HG02885 (cell line): ENCODE data around the gene SERP1.
"Not testable (repeated sequence)": the region's sequence is repeated elsewhere in the genome, so short reads cannot be mapped to it uniquely, and the experiment has no call there.

ENCODE experiments used
- ATAC-seq: cut with Tn5 transposase; IDR thresholded peaks from one replicate; pipeline ENCODE4 v1.9.1; 2021; ENCODE audit warnings: mild to moderate bottlenecking; ENCODE audit not compliant: unreplicated experiment, poor library complexity

SERP1 gene

DNA sequence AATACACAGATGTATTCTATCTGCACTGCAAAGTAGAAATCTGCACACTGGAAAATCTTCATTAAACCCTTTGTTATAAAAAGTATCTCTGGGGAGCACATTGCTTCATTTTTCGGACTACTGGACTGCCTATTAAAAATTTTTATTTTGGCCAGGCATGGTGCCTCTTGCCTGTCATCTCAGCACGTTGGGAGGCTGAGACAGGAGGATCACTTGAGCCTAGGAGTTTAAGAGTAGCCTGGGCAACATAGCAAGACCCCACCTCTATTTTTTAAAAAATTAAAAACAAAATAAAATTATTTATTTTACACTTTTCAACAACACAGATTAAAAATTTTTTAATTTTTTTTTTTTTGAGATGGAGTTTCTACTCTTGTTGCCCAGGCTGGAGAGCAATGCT is 6.0 kb downstream of the SERP1 start:
- no peak for ATAC-seq

DNA sequence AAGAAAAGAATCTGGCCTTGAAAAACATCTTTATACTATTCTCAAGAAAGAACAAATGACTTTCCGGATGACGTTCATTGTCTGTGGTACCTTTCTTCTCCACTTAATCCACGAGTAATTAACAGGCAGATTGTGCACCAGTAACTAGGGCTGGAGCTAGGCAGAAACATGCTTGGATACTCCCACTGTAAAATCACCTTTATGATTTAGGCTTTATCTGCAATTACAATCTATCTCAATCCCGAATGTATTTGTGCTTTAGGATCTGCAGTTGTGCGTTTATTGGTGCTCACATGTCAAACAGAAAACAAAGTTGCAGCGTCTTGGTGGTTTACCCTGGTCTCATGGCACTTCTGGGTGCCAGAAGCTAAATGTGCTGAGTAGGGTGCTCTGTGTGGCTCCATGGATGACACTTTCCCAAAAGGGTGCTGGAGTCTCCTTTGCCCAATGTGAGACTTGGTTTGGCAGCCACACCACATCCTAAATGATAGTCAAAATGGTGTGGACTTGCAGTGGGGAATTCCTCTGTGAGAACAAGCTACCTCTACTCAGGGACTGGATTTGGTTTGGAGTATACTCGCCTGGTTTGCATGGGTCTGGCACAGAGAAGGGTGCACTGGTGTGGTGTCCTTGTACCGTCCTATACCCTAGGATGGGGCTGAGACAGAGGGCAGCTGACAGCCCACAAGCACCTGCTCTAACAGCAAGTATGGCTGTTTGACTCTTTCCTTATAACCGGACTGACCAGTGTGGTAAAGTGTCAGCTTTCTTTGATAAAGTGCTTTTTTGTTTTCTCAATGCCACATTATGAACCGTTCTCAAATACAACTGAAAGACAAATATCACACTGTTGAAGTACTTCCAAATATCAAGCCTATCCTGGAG is 7.7 kb downstream of the SERP1 start:
- ATAC-seq = no peak

DNA sequence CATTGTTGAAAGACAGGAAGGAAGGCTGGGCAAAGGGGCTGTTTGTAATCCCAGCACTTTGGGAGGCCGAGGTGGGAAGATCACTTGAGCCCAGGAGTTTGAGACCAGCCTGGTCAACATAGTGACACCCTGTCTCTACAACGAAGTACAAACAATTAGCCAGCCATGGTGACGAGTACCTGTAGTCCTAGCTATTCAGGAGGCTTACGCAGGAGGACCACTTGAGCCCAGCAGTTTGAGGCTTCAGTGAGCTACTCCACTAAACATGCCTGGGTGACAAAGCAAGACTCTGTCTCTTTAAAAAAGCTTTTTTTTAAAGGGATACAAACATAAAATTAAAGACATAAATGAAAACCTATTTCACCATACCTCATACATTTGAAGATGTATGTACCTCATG is 11.1 kb downstream of the SERP1 start:
- ATAC-seq = no peak

DNA sequence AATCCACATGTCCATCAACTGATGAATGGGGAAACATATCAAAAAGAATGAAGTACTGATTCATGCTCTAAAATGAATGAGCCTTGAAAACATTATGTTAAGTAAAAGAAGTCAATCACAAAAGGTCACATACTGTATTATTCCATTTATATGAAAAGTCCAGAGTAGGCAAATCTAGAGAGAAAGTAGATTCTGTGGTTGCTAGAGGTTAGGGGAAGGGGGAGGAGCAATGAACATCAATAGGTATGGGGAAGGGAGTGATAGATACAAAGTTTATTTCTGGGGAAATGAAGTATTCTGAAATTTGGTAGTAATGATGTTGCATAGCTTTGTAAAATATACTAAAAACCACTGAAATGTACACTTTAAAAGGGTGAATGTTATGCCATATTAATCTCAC is 14.5 kb downstream of the SERP1 start:
- no peak for ATAC-seq

DNA sequence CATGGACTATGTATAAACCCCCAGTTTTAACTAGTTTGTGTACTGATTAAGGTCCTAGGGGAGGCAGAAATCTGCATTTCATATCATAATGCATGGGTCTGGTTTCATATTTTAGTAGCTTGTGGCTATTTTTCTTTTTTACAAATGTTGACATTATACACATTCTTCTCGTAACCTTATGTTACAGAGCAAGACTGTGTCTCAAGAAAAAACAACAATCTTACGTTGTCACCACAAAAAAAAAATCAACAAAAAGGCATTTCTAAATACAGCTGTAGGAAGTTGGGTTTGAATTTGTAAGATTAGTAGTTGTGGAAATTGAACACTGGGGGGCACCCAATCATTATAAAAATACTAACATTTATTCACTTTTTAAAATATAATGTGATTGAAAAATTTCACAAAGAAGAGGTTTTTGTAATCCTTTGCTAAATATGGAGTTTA is 17.9 kb downstream of the SERP1 start:
- no peak for ATAC-seq

DNA sequence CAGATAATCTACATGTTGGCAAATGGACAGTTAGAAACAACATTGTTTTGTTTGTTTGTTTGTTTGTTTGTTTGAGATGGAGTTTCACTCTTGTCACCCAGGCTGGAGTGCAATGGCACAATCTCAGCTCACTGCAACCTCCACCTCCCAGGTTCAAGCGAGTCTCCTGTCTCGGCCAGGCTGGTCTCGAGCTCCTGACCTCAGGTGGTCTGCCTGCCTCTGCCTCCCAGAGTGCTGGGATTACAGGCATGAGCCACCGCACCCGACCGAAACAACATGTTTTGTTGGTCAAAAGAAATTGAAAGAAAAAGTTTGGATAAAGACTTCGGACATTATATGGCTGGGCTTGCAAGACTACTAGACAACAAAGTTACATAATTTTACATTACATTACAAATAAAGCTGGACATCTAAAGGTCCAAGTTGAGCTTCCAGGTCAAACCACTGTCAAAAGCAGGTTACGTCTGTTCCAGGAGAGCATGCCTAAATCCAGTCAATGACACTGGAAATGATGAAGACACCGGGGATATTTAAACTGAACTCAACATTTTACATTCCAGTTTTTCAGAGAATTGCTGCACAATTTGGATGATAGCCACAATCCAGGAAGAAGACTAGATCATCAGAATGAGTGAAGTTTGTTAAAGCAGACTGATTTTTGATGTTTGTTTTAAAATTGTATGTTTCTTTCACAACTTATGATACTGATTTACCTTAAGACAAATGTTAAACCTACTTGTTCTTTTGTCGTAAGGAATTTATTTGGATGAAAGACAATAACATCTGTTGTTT is 18.6 kb downstream of the SERP1 start:
- ATAC-seq = no peak

DNA sequence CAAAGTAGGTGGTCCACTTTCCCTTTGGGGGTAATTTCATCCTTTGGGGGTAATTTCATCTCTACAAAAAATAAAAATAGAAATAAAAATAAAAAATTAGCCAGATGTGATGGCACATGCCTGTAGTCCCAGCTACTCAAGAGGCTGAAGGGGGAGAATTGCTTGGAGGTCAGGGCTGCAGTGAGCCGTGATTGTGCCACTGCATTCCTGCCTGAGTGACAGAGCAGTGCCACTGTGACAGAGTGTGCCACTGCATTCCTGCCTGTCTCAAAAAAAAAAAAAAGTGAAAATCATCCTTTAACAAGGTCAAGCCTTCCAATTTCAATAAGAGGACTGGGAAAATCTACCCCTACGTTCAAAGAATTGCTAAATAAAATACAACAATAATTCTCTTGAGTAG is 22.8 kb downstream of the SERP1 start:
- ATAC-seq = no peak

DNA sequence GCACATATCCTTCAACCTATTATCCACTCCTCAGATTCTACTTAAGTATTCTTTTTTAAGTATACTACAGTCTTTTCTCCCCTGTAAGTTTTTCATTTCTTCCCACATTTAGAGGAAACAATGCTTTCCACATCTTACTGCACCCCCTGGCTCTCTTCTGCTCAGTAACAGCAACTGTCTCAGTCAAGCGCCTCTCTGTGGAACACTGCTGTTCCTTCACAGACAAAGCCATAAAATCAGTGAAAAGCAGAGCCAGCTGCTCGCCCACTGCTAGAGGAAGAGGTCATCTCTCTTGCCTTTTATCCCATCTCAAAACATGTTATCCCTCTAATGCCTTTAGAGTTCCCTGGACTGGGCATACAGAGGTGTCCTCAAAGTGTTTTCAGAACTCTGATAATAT is 24.8 kb downstream of the SERP1 start:
- no peak for ATAC-seq

DNA sequence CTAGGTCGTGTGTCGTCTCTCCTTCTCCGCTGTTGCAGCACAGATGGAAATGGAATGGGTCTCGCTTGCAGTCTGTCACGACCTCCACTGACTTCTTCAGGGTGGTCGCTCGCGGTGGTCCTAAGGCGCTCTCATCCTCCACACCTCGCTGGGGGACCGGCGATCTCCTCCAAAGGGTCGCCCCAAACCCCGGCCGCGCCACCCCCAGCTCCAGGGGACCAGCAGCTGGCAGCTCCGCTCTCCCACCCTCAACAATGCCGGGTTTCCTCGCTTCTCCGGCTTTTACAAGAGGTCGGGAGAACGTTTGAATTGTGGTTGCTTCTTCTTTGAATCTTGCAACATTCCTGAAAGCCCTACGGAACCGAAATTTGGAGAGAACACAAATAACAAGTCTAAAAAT is 25.9 kb downstream of the SERP1 start:
- ATAC-seq = no peak

DNA sequence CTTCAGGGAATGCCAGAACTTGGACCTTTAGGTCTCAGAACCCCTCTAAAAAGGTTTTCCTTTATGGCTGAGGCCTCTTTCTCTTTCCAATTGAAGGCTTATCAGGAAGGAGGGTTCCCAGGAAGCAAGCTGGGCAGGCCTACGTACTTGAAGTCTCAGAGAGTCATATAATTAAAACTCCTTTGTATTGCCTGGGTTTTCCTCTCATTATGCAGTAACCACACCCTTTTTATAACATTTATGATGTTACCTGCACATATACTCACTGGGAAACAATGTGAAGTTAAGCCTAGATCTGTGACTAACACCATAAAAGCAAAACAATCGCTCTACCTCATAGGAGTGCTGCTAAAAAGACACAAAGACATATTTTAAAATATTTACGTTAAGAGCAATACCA is 27.3 kb downstream of the SERP1 start:
- no peak for ATAC-seq

DNA sequence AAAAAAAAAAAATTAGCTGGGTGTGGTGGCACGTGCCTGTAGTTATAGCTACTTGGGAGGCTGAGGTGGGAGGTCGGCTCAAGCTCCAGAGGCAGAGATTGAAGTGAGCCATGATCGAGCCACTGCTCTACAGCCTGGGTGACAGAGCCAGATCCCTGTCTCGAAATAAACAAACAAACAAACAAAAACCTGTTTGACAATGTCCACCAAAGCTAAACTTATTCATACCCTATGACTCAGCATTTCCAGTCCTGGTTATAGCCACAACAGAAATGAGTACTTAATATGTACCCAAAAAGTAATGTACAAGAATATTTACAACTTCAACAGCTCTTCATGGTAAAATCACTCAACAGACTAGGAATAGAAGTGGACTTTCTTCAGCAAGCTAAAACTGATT is 31.1 kb downstream of the SERP1 start:
- no peak for ATAC-seq

DNA sequence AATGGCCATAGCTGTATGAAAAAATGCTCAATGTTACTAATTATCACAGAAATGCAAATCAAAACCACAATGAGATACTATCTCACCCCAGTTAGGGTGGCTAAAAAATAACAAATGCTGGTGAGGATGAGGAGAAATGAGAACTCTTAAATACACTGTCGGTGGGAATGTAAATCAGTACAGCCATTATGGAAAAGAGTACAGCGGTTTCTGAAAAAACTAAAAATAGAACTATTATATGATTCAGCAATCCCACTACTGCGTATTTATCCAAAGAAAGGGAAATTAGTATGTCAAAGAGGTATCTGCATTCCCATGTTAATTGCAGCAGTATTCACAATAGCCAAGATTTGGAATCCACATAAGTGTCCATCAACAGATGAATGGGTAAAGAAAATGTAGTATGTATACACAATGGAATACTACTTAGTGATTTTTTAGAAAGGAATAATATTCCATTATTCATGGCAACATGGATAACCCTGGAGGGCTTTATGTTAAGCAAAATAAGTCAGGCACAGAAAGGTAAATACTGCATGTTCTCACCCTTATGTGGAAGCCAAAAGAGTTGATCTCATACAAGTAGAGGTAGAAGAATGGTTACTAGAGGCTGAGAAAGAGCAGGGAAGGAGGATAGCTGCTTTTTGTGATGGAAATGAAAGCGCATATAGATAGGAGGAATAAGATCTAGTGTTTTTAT is 35.0 kb downstream of the SERP1 start:
- no peak for ATAC-seq

DNA sequence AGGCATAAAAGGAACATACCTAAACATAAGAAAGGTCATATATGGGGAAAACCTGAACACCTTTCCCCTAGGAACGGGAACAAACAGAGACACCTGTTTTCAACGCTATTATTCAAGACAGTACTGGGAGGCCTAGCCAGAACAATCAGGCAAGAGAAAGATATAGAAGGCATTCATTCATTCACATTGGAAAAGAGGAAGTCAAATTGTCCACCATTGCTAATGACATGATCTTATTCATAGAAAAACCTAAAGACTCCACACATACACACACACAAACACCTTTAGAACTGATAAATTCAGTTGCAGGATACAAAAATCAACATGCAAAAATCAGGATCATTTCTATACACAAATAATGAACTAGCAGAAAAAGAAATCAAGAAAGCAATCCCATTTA is 36.5 kb downstream of the SERP1 start:
- ATAC-seq = no peak

DNA sequence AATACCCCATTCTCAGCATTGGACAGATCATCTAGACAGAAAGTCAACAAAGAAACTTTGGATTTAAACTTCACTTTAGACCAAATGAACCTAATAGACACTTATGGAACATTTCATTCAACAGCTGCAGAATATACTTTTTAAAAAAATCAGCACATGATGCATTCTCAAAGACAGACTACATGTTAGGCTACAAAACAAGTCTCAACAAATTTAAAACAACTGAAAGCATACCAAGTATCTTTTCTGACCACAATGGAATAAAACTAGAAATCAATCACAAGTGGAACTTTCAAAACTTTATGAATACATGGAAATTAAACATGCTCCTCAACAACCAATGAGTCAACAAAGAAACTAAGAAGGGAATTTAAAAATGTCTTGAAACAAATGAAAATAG is 37.9 kb downstream of the SERP1 start:
- no peak for ATAC-seq

DNA sequence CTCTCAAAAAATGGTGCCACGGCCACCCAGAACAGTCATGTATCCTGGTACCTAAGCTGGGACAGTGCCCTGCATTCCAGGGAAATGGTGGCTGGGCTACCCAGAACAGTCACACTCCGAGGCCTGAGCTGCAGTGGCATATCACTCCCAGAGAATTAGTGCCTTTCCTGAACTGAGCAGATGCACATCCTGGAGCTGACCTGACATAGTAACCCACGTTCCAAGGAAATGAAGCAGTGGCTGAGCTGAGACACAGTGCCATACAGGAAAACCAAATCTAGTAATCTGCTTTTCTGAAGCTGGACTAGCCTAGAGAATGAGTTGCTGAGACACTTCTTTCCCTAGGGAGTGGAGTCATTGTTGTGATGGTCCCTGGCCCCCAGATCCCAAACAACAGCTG is 41.8 kb downstream of the SERP1 start:
- no peak for ATAC-seq

DNA sequence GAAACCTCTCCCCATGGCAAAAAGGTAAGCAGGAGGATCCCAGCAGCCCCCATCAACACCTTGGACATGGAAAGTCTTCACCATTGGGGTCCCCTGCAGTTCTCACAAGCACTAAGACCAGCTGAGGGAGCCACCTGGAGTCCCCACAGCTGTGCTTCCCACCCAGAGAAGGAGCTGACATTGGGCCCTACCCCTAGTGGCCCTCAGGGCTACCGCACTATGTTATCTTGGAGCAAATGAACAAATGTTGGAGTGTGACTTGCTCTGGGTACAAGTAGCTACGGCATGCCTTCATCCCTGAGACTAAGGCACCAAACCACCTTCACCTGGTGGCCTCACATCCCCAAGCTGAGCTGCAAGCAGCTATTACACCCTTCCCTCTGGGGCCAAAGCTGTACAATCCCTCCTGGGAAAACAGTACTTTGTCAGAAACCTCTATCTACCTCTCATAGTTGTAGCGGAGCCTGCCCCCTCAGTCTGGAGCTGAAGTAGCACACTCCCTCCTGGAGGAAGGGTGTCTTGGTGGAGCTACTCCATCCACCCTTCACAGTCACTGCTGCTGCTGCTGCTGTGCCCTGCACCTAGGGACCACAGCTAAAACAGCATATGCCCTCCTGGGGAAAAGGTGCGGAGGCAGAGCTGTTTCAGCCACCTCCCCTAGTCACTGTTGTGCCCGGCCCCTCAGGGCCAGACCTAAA is 42.7 kb downstream of the SERP1 start:
- ATAC-seq = no peak

DNA sequence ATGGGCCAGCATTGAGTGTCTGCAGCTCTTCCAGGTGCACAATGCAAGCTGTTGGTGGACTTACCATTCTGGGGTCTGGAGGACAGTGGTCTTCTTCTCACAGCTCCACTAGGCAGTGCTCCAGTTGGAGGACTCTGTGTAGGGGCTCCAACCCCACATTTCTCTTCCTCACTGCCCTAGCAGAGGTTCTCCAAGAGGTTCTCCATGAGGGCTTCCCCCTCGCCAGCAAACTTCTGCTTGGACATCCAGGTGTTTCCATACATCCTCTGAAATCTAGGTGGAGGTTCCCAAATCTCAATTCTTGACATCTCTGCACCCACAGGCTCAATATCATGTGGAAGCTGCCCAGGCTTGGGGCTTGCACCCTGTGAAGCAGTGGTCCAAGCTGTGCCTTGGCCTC is 45.3 kb downstream of the SERP1 start:
- ATAC-seq = not testable (repeated sequence)

DNA sequence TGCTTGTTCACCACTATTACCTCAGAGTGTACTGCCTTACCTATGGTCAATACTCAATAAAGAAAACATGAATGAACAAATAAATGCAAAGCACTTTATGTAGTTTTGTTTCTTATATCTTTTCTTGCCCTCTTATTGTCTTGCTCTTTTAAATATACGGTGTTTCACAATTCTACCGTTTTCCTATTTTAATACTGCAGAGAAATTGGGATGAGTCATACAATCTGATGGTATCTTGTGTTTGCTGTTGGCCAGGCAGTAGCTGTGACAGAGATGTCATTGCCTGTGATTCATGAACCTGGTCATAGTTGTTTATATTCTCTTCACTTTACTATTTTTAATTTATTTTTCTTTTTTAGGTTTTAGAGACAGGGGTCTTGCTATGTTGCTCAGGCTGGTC is 48.3 kb downstream of the SERP1 start:
- no peak for ATAC-seq

DNA sequence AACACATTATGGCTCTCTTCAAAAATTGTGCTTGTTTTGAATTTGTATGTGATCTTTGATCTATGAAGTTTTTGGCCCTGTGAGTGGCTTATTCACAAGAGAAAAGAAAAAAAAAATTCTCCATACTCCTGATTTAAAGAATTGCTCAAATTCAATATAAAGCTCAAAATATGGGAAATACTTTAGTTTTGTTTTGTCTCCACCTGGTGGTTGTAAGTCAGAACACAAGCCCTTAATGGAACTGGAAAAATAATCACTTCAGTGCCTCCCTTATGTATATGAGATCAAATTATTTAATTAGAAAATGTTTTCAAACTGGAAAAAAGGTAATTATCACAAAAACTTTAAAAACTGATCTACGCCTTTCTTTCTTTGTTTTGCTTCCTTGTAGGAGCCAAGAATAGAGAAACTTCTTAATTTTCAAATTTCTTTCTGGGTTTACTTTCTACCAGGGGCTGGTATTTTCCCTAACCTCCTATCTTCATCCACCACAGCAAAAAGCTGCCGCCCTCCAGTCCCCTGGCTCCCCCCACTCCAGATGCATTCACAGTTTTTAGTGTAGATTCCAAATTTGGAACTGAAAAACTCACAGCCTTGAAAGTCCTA is 50.6 kb downstream of the SERP1 start:
- no peak for ATAC-seq

DNA sequence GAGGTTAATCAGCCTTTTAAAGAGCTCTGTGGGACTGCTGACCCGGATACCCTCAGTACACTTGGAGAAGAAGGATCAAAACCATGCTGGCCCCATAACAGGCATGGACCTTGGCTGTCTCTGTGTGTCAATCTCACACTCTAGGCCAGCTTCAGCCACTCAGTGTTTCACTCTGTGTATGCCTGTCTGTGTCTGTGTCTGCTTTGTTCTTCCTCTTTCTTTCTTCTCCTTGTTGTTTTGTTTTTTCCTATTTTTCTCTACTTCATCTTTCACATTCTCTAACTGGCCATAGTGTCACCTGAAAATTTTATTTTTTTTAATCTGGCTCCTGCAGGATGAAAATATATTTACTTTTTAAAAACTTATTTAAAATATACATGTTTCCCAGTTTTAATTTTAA is 51.1 kb downstream of the SERP1 start:
- ATAC-seq = no peak
